ENCODE measurements around the gene CYP2D6.
A peak's percentile ranks its signal among the peaks of the same experiment; 100 is the strongest.
"Not testable (repeated sequence)": the region's sequence is repeated elsewhere in the genome, so short reads cannot be mapped to it uniquely, and the experiment has no call there.

The CYP2D6 gene

GRCh38 chr22:42134100-42135020, 3.8 kb upstream of the CYP2D6 start:
- DNase-seq (ENCODE audit: low read depth), result no peak

- DNase-seq (ENCODE audit: low read depth), result no peak
These were observed 1.8 kb upstream of the CYP2D6 start for GRCh38 chr22:42132457-42132856.

- DNase-seq (ENCODE audit: low read depth), result no peak
These were observed 952 bp upstream of the CYP2D6 start for GRCh38 chr22:42131562-42131961.

GRCh38 chr22:42130182-42130581, 428 bp downstream of the CYP2D6 start:
- not testable (repeated sequence) for DNase-seq (ENCODE audit: low read depth)

- not testable (repeated sequence) for DNase-seq (ENCODE audit: low read depth)
These were observed 1.6 kb downstream of the CYP2D6 start for GRCh38 chr22:42128776-42129694.

GRCh38 chr22:42128007-42128406, 2.6 kb downstream of the CYP2D6 start:
- not testable (repeated sequence) for DNase-seq (ENCODE audit: low read depth)

- DNase-seq (ENCODE audit: low read depth), result no peak
These were observed 3.0 kb downstream of the CYP2D6 start for GRCh38 chr22:42127606-42128005.

GRCh38 chr22:42123529-42123928, 7.1 kb downstream of the CYP2D6 start:
- not testable (repeated sequence) for DNase-seq (ENCODE audit: low read depth)

GRCh38 chr22:42120231-42121021, 10.2 kb downstream of the CYP2D6 start:
- DNase-seq (ENCODE audit: low read depth), result not testable (repeated sequence)

GRCh38 chr22:42116848-42117424, 13.7 kb downstream of the CYP2D6 start:
- DNase-seq (ENCODE audit: low read depth), result no peak

GRCh38 chr22:42115420-42115830, 15.2 kb downstream of the CYP2D6 start:
- not testable (repeated sequence) for DNase-seq (ENCODE audit: low read depth)

GRCh38 chr22:42114721-42115120, 15.9 kb downstream of the CYP2D6 start:
- DNase-seq (ENCODE audit: low read depth), result no peak

- DNase-seq (ENCODE audit: low read depth), result not testable (repeated sequence)
These were observed 17.8 kb downstream of the CYP2D6 start for GRCh38 chr22:42112793-42113192.

GRCh38 chr22:42111798-42112197, 18.8 kb downstream of the CYP2D6 start:
- no peak for DNase-seq (ENCODE audit: low read depth)

- no peak for DNase-seq (ENCODE audit: low read depth)
These were observed 21.8 kb downstream of the CYP2D6 start for GRCh38 chr22:42108848-42109247.

GRCh38 chr22:42104332-42104860, 26.2 kb downstream of the CYP2D6 start:
- not testable (repeated sequence) for DNase-seq (ENCODE audit: low read depth)

GRCh38 chr22:42101199-42101598, 29.4 kb downstream of the CYP2D6 start:
- no peak for DNase-seq (ENCODE audit: low read depth)

- DNase-seq (ENCODE audit: low read depth), result no peak
These were observed 39.2 kb downstream of the CYP2D6 start for GRCh38 chr22:42091455-42091782.

GRCh38 chr22:42090596-42091454, 39.8 kb downstream of the CYP2D6 start, which contains the start of gene NDUFA6:
TSS of gene NDUFA6 (minus strand) at chr22:42090772. CDS start at chr22:42090744, 28 bp downstream.
- peak; percentile 98 for DNase-seq (ENCODE audit: low read depth)

- DNase-seq (ENCODE audit: low read depth), result no peak
These were observed 44.6 kb downstream of the CYP2D6 start for GRCh38 chr22:42086051-42086450.

Data from T-helper 22 cell (primary cell).